Activated CD4-positive, alpha-beta T cell treated with anti-CD3 and anti-CD28 coated beads, Interleukin-2, amount 50 U/mL, for 48 hours (primary cell): ENCODE measurements around the gene HSD17B2.

Experiments
- DNase-seq, 2 experiments: peaks; one replicate each; pipeline ENCODE4 v3.0.0-alpha.2; 2020

The HSD17B2 gene

DNA sequence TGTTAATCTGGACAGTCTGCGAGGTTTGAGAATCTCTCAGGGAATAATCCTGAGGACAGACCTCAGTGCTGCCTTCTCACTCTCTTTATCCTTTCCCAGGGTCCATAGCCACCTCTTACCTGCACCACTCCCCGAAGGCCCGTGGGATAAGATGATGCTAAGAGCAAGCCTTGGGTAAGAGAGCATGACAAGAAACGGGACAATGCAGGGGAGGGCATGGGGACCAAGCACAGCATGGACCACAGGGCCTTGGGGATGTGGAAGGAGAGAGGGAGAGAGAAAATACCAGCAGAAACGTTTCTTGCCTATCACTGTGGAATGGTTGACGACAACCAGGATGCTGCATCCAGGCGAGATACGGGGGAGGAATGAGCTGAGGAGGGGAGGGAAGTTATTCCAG is 15.5 kb upstream of the HSD17B2 start:
- DNase-seq, result no peak

GRCh38 chr16:82020051-82020450 is 15.0 kb upstream of the HSD17B2 start:
- DNase-seq, result no peak

DNA sequence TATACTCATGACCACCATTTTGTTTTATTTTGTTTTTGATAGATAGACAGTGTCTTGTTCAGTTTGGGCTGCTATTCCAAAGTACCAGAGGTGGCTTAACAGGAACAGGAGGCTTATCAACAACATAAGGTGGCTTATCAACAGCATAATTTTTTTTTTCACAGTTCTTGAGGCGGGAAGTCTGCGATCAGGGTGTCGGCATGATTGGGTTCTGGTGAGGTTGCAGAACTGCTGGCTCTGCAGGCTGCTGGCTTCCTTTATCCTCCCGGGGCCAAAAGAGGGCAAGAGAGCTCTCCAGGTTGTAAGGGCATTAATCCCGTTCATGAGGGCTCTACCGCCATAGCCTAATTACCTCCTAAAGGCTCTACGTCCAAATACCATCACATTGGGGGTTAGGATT is 11.8 kb upstream of the HSD17B2 start:
- DNase-seq, result no peak

DNA sequence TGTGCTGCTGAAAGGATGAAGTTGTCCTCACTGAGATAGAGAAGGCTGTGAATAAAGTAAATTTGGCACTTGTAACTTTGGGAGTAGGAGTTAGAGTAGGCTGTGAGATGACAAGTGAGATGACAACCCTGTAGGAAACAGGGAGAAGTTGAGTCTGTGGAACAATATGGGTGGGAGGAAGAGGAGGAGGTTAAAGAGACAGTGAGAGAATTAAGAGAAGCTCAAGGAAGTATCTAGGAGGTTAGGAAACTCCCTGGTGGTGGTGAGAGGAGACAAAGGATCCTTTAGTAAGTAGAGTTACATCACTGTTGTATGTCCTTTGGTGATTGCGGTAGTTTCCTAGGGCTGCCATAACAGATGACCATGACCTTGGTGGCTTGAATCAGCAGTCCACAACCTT is 10.7 kb upstream of the HSD17B2 start:
- DNase-seq, result no peak

- DNase-seq, result no peak
Observed at GRCh38 chr16:82024883-82025282, 10.2 kb upstream of the HSD17B2 start.

DNA sequence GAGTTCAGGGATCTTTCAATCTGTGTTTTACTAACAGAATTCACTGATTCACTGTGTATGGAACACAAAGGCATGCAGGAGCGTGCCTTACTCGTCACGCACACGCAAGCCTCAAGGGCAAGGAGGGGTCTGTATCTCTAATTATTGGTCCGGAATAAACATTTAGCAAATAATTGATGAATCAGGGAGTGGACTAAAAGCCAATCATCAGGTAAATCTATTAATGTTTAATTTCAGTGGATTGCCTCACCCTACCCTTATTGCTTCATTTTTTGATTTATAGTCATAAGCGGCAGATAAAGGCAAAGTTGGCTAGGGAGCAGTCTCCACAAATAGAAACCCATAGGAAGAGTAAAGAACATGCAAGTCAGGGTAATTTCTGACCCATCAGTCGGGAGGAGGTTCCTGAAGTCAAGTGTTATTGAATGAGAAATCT is 7.4 kb upstream of the HSD17B2 start:
- DNase-seq, result no peak

DNA sequence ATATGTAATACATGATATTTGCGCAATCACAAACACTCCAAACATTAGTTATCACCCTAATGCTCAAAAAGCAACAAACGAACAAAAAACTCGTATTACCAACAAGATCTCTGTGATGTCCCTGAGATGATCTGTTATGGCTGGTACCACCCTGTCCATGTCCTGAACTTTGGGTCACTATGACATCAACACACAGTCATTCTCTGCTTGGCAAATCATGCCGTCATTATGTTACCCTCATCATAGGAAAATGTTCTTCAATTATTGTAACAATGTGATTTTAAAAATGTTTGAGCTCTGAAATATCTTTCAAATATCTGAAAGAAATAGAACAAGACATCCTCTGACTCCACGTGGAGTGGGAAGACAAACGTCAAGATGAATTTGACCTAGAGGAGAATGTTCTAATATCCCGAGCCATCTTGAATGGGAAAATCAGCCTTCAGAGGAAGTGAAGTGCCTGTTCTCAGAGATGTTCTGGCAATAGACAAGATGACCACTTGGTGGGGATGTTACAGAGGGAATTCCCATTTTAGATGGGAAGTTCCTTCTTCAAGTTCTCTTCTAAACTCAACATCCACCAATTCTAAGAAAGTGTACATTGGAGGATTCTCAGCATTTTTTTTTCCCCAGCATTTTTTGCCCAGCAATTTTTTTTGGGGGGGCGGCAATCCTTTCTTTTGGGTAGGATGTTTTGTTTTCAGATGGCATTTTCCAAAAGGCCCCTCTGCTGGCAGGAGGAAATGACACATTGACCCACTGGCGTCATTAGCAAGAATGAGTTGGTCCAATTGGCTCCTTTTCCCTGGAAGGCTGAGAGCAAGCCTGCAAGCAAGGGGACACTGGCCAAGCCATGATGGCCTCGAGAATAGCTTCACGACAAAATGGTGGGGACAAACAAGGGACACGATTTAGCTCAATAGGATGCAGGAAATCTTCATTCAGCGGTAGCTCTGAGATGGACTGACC is 3.7 kb upstream of the HSD17B2 start:
- no peak for DNase-seq

- no peak for DNase-seq
Observed at GRCh38 chr16:82033006-82033405, 2.0 kb upstream of the HSD17B2 start.

- no peak for DNase-seq
Observed at GRCh38 chr16:82033683-82034300, 1.3 kb upstream of the HSD17B2 start.

DNA sequence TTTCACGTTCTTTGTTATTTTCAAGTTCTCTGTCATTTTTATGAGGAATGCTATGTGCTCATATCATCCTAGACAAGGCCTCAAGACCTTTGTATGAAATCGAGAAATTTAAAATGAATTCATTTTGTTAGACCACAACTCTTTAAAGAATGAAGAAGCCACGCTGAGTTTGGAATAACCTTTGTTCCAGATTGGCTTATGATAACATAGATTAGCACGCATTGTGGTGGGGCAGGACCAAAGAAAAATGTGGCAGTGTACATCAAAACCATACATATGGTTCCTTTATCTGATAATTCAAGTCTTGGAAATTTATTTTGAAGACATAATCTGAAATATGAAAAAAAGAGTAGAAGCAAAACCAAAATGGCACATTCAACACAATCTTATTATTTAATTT is 2.2 kb downstream of the HSD17B2 start:
- DNase-seq, result no peak

DNA sequence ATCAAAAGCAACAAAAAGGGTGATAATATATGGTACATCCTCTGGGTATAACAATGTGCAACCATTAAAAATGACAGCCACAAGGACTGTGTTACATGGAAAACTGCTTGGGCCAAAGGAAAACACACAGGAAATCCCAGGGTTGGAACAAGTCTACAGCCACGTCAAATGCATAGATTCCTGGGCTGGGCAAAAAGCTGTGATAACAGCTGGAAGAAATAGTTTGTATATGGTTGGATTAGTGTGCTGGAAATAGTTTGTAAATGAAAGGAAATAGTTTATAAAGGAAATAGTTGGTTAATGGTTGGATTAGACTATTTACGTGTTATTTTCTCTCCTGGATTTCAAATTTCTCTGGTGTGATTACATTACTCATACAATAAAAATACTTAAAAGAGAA is 2.6 kb downstream of the HSD17B2 start:
- DNase-seq, result no peak

GRCh38 chr16:82040296-82040695 is 5.2 kb downstream of the HSD17B2 start:
- DNase-seq, result no peak

DNA sequence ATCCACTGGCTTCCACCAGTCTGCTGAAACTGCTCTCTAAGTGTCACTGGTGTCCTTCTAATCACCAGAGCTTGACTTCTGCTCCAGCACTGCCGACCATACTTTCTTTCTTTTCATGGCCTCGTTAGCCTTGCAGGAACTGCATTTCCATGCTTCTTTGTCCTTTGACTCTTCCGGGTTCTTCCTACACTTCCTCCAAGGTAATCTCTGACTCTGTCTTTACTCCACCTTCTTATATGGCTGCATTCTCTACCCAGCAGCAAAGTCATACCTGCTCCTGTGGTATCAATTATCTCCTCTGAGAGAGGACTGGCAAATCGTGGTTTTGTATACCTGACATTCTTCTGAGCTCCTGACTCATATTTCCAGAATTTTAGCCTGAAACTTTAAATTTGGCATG is 6.5 kb downstream of the HSD17B2 start:
- no peak for DNase-seq

GRCh38 chr16:82042144-82042543 is 7.1 kb downstream of the HSD17B2 start:
- no peak for DNase-seq

DNA sequence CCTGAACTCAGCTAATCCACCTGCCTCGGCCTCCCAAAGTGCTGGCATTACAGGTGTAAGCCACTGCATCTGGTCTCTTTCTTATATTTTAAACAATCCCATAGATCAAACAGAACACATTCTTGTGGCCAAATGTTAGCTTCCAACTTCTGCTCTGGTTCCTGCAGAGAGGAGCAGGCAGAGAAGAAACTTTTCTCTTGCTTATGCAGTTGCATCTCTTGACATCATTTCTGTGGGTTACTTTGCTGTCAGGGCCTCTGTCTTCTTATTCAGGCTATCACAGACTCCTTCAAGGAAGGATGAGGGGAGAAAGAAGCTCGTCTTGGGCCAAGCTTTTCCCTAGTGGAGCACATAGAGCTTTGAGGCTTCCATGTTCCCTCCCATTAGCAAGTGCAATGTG is 7.8 kb downstream of the HSD17B2 start:
- DNase-seq, result no peak

DNA sequence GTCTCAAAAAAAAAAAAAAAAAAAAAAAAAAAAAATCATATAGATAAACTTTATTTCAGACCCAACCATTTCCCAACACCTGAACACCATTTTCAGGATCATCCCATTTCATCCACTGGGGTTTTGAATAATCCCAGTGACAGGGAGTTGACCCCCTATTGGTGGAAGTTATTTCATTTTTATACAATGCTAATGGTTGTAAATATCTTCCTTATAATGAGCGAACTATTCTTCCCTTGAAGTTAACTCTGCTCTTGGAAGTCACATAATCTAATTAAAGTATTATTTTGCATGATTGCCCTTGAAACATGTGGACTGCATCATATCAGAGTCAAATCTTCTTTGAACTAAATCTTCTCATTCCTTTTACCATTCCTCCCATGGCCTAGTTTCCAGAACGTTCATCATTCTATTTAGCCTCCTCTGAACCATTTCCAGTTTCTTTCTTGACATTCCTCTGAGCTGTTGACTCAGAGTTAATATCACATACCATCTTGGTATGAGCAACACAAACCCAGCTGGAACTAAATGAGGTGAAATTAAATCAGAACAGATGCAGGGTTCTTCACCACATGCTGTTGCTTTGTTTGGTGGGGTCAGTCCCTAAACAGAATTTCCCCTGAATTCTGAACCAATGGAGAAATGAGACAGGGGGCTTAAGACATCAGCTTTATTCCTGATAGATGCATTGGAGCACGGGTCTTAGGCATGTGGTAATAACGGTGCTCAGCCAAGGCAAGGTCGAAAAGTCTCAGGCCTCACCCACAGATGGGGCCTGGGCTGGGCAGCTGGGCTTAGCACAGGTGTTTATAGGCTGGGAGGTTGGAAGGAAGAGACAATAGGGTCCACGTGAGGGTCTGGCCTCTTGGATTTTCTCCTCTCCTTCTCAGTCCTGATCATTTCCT is 8.9 kb downstream of the HSD17B2 start:
- no peak for DNase-seq

GRCh38 chr16:82044585-82044911 is 9.5 kb downstream of the HSD17B2 start:
- no peak for DNase-seq

DNA sequence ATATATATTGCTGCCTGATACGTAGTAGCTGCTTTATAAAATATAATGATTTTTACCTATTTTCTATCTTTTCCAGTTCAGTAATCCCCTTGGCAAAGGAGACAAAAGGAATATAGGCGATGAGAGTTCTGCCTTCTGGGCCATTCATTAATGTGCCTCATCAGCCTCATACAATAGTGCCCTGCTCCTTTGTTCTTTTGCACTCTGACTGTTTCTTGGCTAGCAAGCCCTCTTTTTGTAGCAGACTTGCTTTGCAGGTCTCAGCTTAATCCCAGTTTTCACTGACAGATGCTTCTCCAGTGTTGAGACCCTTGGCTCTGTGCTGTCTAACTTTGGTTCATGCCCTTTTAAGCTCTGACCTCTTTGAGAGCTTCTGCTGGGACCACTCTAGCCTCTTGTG is 10.4 kb downstream of the HSD17B2 start:
- DNase-seq, result no peak

DNA sequence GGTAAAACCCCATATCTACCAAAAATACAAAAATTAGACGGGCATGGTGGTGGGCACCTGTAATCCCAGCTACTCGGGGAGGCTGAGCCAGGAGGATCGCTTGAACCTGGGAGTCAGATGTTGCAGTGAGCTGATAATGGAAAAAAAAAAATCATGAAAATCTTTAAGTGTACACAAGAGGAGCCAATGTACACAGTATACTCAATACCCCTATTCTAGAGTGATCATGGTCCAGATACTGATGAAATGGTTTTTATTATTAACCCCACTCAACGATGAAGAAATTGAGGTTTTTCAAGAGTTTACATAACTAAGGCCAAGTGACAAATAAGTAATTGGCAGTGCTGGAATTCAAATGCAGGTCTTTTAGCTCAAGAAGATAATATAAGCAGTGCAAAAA is 11.5 kb downstream of the HSD17B2 start:
- DNase-seq, result no peak

DNA sequence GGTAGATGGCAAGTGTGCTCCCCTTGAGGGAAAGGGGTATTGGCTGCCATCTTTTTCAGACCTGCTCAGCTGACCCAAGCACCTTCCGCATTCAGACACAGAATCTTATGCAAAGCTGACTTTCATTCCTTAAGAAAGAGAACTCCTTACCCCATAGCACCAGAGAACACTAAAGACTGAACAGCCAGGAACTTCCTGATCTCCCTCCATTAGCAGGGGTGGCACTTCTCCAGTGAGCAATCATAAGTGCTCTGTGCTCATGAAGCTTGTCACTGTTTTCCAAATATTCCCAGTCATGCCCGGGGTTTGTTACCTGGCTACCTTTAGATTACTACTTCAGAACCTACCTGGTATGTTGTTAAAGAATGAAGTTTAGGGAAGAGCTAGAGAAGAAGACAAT is 11.9 kb downstream of the HSD17B2 start:
- DNase-seq, result no peak

GRCh38 chr16:82047374-82047773 is 12.3 kb downstream of the HSD17B2 start:
- DNase-seq, result no peak

DNA sequence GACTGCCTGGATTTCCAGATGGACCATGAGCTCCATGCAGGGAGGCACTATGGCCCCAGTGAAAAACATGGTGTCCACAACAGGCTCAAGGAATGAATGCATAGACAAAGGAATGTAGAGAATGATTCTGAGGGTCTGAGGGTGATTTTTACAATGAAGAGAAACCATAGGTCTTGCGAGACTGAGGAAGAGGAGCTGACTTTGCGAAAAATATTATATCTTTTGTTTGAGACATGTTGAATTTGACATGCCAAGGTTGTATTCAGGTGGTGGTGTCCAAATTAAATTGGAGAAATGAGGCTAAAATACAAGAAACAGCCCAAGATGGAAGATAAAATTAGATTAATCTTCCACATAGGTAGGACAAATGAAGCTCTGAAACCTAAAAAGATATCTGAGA is 12.7 kb downstream of the HSD17B2 start:
- DNase-seq, result no peak

- DNase-seq, result no peak
Observed at GRCh38 chr16:82049484-82049883, 14.4 kb downstream of the HSD17B2 start.

GRCh38 chr16:82050506-82050905 is 15.5 kb downstream of the HSD17B2 start:
- no peak for DNase-seq
